Smooth muscle cell (in vitro differentiated cells): ENCODE results near the gene XKR7. TPM values are rescaled to one million over a fixed set of nuclear protein-coding genes. Genes with fewer than 3 reads are reported as not detected.

Experiments
- DNase-seq: peaks from one replicate; lab custom pipeline; 2025; ENCODE audit not compliant: unreplicated experiment; lab: John Stamatoyannopoulos, UW
- H2AFZ ChIP-seq: fragments of 200-600 bp; sonication (generic); 2 replicates; pipeline ENCODE4 v1.6.0; 2016; ENCODE audit warnings: antibody characterized with exemption, low read depth, mild to moderate bottlenecking
- H3F3A ChIP-seq: fragments of 200-600 bp; sonication (generic); 2 replicates; pipeline ENCODE4 v1.6.0; 2017; ENCODE audit warnings: antibody characterized with exemption, low read depth
- H3K27ac ChIP-seq: fragments of 200-600 bp; sonication (generic); 2 replicates; pipeline ENCODE4 v1.5.1; 2016; ENCODE audit warnings: low read depth, mild to moderate bottlenecking
- H3K27me3 ChIP-seq: fragments of 200-600 bp; sonication (generic); 2 replicates; pipeline ENCODE4 v1.6.1; 2016; ENCODE audit warnings: low read depth, mild to moderate bottlenecking
- H3K36me3 ChIP-seq: fragments of 200-600 bp; sonication (generic); 2 replicates; pipeline ENCODE4 v1.5.1; 2016; ENCODE audit warnings: low read depth
- H3K4me1 ChIP-seq: fragments of 200-600 bp; sonication (generic); 2 replicates; pipeline ENCODE4 v1.5.1; 2016; ENCODE audit warnings: low read depth
- H3K4me2 ChIP-seq: fragments of 200-600 bp; sonication (generic); 2 replicates; pipeline ENCODE4 v1.6.0; 2016; ENCODE audit warnings: mild to moderate bottlenecking
- H3K4me3 ChIP-seq: fragments of 200-600 bp; sonication (generic); 2 replicates; pipeline ENCODE4 v1.5.1; 2016; ENCODE audit warnings: mild to moderate bottlenecking
- H3K79me2 ChIP-seq: fragments of 200-600 bp; sonication (generic); 2 replicates; pipeline ENCODE4 v1.6.0; 2016; ENCODE audit warnings: low read depth, mild to moderate bottlenecking
- H3K9ac ChIP-seq: fragments of 200-600 bp; sonication (generic); 2 replicates; pipeline ENCODE4 v1.6.0; 2016; ENCODE audit warnings: low read depth
- H3K9me3 ChIP-seq: fragments of 200-600 bp; sonication (generic); replicated peaks from 2 replicates; pipeline ENCODE4 v1.5.1; 2016; ENCODE audit warnings: low read depth
- H4K20me1 ChIP-seq: fragments of 200-600 bp; sonication (generic); 2 replicates; pipeline ENCODE4 v1.6.0; 2016; ENCODE audit warnings: low read depth
- WGBS: methylation state at CpG from one replicate; pipeline ENCODE4 v1.1.7; 2016; ENCODE audit warnings: low lambda C conversion rate; 5-methylcytosine and 5-hydroxymethylcytosine counted together
- polyA plus RNA-seq: library from polyadenylated mRNA; unstranded; fragments of >200 nt; fragmentation: Nextera tagmentation; extraction: Ambion mirVana; gene quantifications from 2 replicates; pipeline ENCODE4 v1.2.1, GENCODE V29; 2016
- total RNA-seq: library from RNA; depleted of rRNA; stranded (reverse); fragments of >200 nt; gene quantifications from 2 replicates; pipeline ENCODE4 v1.2.3, GENCODE V29; 2014
- TF ChIP-seq, protein P1 (sequence below): fragments of 200-600 bp; sonication (generic); IDR thresholded peaks from 2 replicates; pipeline ENCODE4 v1.5.1; 2017; ENCODE audit warnings: borderline replicate concordance, mild to moderate bottlenecking, antibody characterized with exemption; ENCODE audit not compliant: insufficient read depth, poor library complexity, severe bottlenecking

XKR7 gene
- total and polyA plus RNA-seq, 2 experiments from 2014 or later: not detected

DNA sequence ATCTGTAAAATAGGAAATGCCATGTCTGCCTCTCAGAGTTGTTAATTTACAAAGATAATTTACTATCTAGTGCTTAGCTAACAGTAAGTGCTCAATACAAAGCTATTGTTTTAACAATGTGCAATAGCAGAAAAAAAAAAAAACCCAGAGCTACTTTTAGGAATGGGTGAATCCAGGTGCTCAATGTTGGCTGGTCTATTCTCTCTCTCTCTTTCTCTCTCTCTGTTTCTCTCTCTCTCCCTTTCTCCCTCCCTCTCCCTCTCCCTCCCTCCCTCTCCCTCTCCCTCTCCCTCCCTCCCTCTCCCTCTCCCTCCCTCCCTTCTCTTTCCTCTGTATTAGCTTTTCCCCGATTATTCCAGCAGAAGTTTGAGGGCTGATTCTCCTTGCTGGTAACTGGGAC lies 30.1 kb upstream of the XKR7 start:
- DNase-seq: no peak
- Histone ChIP-seq H3K9me3 (no peaks in the 10 kb centered on the region), H3F3A (no peaks in the 10 kb centered on the region), H2AFZ (no peak overlapping the region), H3K4me3 (no peak overlapping the region), H3K36me3 (no peaks in the 10 kb centered on the region), H3K79me2 (no peaks in the 10 kb centered on the region), H3K4me1 (no peaks in the 10 kb centered on the region), H3K27me3 (no peaks in the 10 kb centered on the region), H4K20me1 (no peaks in the 10 kb centered on the region), H3K4me2 (no peak overlapping the region), H3K27ac (no peak overlapping the region), H3K9ac (no peak overlapping the region)
- WGBS: 83% methylated on average over 1 of the region's 1 CpG
- TF ChIP-seq, protein P1, sequence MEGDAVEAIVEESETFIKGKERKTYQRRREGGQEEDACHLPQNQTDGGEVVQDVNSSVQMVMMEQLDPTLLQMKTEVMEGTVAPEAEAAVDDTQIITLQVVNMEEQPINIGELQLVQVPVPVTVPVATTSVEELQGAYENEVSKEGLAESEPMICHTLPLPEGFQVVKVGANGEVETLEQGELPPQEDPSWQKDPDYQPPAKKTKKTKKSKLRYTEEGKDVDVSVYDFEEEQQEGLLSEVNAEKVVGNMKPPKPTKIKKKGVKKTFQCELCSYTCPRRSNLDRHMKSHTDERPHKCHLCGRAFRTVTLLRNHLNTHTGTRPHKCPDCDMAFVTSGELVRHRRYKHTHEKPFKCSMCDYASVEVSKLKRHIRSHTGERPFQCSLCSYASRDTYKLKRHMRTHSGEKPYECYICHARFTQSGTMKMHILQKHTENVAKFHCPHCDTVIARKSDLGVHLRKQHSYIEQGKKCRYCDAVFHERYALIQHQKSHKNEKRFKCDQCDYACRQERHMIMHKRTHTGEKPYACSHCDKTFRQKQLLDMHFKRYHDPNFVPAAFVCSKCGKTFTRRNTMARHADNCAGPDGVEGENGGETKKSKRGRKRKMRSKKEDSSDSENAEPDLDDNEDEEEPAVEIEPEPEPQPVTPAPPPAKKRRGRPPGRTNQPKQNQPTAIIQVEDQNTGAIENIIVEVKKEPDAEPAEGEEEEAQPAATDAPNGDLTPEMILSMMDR: no peak

DNA sequence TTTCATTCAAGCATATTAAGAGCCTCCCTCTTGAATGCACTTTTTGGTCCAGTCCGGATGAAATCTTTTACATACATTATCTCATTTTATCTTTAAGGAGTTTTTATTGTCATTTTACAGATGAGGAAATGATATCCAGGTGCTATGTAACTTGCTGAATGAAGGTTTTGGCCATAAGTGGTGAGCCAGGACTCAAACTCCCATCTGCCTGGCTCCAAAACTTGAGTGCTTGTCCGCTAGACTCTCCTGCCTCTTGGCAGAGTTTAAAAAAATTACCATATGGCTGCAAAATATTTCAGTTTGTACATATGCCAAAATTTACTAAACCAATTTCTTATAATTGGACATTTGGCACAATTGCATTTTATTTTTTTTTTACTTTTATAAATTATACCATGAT lies 28.3 kb upstream of the XKR7 start:
- no peaks in the 10 kb centered on the region for H3K36me3 ChIP-seq
- no peaks in the 10 kb centered on the region for H3K79me2 ChIP-seq
- 98% methylated on average over 2 of the region's 2 CpGs for whole genome bisulfite sequencing
- no peak overlapping the region for H3K4me3 ChIP-seq
- no peaks in the 10 kb centered on the region for H3F3A ChIP-seq
- no peaks in the 10 kb centered on the region for H4K20me1 ChIP-seq
- no peak for DNase-seq
- no peak overlapping the region for H3K27ac ChIP-seq
- TF ChIP-seq, protein P1: no peak
- no peaks in the 10 kb centered on the region for H3K9me3 ChIP-seq
- no peak overlapping the region for H3K9ac ChIP-seq
- H3K4me1 ChIP-seq: no peaks in the 10 kb centered on the region
- H3K4me2 ChIP-seq: no peak overlapping the region
- no peak overlapping the region for H2AFZ ChIP-seq
- no peaks in the 10 kb centered on the region for H3K27me3 ChIP-seq

DNA sequence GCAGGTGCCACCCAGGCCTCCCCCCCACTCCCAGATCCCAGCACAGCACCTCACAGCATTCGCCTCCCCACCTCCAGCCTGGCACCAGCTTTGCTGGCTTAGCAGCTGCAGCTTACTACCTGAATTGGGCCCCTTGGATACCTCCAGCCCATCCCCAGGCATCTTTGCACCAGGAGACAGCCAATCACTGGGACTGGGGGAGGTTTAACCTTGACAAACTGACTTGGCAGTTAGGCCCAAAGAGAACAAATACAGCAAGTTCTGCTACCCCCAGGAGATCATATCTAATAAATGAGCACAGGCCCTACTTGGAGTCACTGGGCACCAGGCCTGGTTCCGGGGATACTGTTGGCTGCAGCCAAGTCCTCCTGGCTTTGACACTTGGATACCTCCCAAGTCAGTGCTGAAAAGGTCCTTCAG lies 24.9 kb upstream of the XKR7 start:
- no peaks in the 10 kb centered on the region for H3K4me1 ChIP-seq
- TF ChIP-seq, protein P1: no peak
- 98% methylated on average over 2 of the region's 2 CpGs for WGBS

DNA sequence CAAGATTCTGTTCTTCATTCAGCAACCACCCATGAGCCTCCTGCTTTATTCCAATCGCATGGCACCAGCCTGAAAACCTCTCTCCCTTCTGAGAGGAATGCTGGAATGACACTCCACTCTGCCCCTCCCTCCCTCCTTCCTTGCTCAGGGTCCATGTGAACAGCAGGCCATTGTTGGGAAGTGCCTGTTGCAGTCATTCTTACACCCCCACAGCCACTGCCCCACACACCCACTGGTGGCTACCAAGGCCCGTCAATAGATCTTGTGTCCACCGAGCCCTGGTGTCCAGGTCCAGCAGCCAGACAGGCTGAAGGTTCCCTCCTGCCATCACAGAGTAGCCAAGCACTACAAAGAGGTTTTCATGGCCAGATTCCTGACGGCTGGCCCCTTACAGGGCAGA lies 22.6 kb upstream of the XKR7 start:
- 95% methylated on average over 4 of the region's 4 CpGs for WGBS
- Histone ChIP-seq H3K9ac (no peak overlapping the region), H3K27ac (no peak overlapping the region), H3F3A (no peaks in the 10 kb centered on the region), H3K79me2 (peaks cover 6% of the 10 kb centered on the region), H3K4me2 (no peak overlapping the region), H4K20me1 (peaks cover 9% of the 10 kb centered on the region), H3K36me3 (peaks cover 18% of the 10 kb centered on the region), H3K27me3 (no peaks in the 10 kb centered on the region), H3K9me3 (no peaks in the 10 kb centered on the region), H3K4me1 (no peaks in the 10 kb centered on the region), H2AFZ (no peak overlapping the region), H3K4me3 (no peak overlapping the region)
- TF ChIP-seq, protein P1: no peak
- no peak for DNase-seq

More for the DNA sequence above, 24.9 kb upstream of the XKR7 start:
- Histone ChIP-seq H3K36me3 (peaks cover 10% of the 10 kb centered on the region), H3K79me2 (no peaks in the 10 kb centered on the region), H3K4me3 (no peak overlapping the region), H3K27ac (no peak overlapping the region), H3K4me2 (no peak overlapping the region), H3K9me3 (no peaks in the 10 kb centered on the region), H3K27me3 (no peaks in the 10 kb centered on the region), H3K9ac (no peak overlapping the region), H2AFZ (no peak overlapping the region), H3F3A (no peaks in the 10 kb centered on the region), H4K20me1 (peaks cover 2% of the 10 kb centered on the region)
- DNase-seq: no peak
